NCI-H524 (cell line): ENCODE data around the gene SKIL.
A peak's percentile ranks its signal among the peaks of the same experiment; 100 is the strongest.

Source experiments
- DNase-seq, 2 experiments: peaks; one replicate each; lab custom pipeline; 2025; lab: John Stamatoyannopoulos, UW

SKIL gene

GRCh38 chr3:170405101-170405500, 47.6 kb downstream of the SKIL start:
- DNase-seq: no peak

- peak; percentile 67 to 78 for DNase-seq
Measured at GRCh38 chr3:170410428-170411029, 53.0 kb downstream of the SKIL start.

- no peak for DNase-seq
Measured at GRCh38 chr3:170413291-170413690, 55.8 kb downstream of the SKIL start.

GRCh38 chr3:170414202-170414663, 56.7 kb downstream of the SKIL start:
- DNase-seq: peak; percentile 8 to 81

GRCh38 chr3:170417090-170417489, 59.6 kb downstream of the SKIL start:
- no peak for DNase-seq

GRCh38 chr3:170418422-170419398, 61.2 kb downstream of the SKIL start, which contains the start of gene CLDN11:
Gene CLDN11, plus strand, starts transcription at chr3:170418868. Its CDS starts 199 bp downstream, at chr3:170419067.
- peak; percentile 73 to 87 for DNase-seq

- DNase-seq: peak in 1 of 2 experiments; percentile 36
Measured at GRCh38 chr3:170419557-170420087, 62.1 kb downstream of the SKIL start.

GRCh38 chr3:170420307-170420821, 62.8 kb downstream of the SKIL start:
- no peak for DNase-seq

- DNase-seq: no peak
Measured at GRCh38 chr3:170421111-170421641, 63.7 kb downstream of the SKIL start.

GRCh38 chr3:170421758-170422157, 64.2 kb downstream of the SKIL start:
- no peak for DNase-seq

- no peak for DNase-seq
Measured at GRCh38 chr3:170423001-170423615, 65.6 kb downstream of the SKIL start.

- DNase-seq: no peak
Measured at GRCh38 chr3:170424879-170425278, 67.4 kb downstream of the SKIL start.

- DNase-seq: no peak
Measured at GRCh38 chr3:170425491-170426239, 68.2 kb downstream of the SKIL start.

- DNase-seq: peak in 1 of 2 experiments; percentile 16
Measured at GRCh38 chr3:170426240-170426797, 68.8 kb downstream of the SKIL start.

- no peak for DNase-seq
Measured at GRCh38 chr3:170428095-170428494, 70.6 kb downstream of the SKIL start.

- DNase-seq: no peak
Measured at GRCh38 chr3:170429050-170429449, 71.5 kb downstream of the SKIL start.

- no peak for DNase-seq
Measured at GRCh38 chr3:170431054-170431453, 73.5 kb downstream of the SKIL start.

- DNase-seq: no peak
Measured at GRCh38 chr3:170432416-170432815, 74.9 kb downstream of the SKIL start.

GRCh38 chr3:170436697-170437096, 79.2 kb downstream of the SKIL start:
- no peak for DNase-seq

- DNase-seq: no peak
Measured at GRCh38 chr3:170437176-170437575, 79.7 kb downstream of the SKIL start.
